ENCODE results near the gene YARS1. TPM values are rescaled to one million over a fixed set of nuclear protein-coding genes. Genes with fewer than 3 reads are reported as not detected.

The YARS1 gene
- total RNA-seq, 4 donors from 2014 or later = 37.8 to 59.4 (median 55.9) TPM

- no peak overlapping the region for H3K27ac ChIP-seq
- in situ Hi-C loops (cut with MboI; ENCODE audit: low sequenced_read_pairs in 4 of 4) = no loop called here
- no peak for ATAC-seq
- no peak for DNase-seq
- TF ChIP-seq, protein P1, sequence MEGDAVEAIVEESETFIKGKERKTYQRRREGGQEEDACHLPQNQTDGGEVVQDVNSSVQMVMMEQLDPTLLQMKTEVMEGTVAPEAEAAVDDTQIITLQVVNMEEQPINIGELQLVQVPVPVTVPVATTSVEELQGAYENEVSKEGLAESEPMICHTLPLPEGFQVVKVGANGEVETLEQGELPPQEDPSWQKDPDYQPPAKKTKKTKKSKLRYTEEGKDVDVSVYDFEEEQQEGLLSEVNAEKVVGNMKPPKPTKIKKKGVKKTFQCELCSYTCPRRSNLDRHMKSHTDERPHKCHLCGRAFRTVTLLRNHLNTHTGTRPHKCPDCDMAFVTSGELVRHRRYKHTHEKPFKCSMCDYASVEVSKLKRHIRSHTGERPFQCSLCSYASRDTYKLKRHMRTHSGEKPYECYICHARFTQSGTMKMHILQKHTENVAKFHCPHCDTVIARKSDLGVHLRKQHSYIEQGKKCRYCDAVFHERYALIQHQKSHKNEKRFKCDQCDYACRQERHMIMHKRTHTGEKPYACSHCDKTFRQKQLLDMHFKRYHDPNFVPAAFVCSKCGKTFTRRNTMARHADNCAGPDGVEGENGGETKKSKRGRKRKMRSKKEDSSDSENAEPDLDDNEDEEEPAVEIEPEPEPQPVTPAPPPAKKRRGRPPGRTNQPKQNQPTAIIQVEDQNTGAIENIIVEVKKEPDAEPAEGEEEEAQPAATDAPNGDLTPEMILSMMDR (IDR thresholded peaks at IDR 0.05 in 4 of 5, conservative IDR thresholded peaks at IDR 0.05 in 1 of 5) = no peak
- no peak for TF ChIP-seq POLR2A (IDR thresholded peaks at IDR 0.05)
- no peaks in the 10 kb centered on the region for H3K9me3 ChIP-seq
- H3K36me3 ChIP-seq = peaks cover 0 to 96% of the 10 kb centered on the region in 2 donors
- H3K27me3 ChIP-seq = no peaks in the 10 kb centered on the region
- H3K4me3 ChIP-seq = no peak overlapping the region
- no peaks in the 10 kb centered on the region for H3K4me1 ChIP-seq
- intact Hi-C loops (cut with DNase I; ENCODE audit: low total_unique reads) = no loop called here
Measured at GRCh38 chr1:32831878-32832277, 14.7 kb upstream of the YARS1 start.

DNA sequence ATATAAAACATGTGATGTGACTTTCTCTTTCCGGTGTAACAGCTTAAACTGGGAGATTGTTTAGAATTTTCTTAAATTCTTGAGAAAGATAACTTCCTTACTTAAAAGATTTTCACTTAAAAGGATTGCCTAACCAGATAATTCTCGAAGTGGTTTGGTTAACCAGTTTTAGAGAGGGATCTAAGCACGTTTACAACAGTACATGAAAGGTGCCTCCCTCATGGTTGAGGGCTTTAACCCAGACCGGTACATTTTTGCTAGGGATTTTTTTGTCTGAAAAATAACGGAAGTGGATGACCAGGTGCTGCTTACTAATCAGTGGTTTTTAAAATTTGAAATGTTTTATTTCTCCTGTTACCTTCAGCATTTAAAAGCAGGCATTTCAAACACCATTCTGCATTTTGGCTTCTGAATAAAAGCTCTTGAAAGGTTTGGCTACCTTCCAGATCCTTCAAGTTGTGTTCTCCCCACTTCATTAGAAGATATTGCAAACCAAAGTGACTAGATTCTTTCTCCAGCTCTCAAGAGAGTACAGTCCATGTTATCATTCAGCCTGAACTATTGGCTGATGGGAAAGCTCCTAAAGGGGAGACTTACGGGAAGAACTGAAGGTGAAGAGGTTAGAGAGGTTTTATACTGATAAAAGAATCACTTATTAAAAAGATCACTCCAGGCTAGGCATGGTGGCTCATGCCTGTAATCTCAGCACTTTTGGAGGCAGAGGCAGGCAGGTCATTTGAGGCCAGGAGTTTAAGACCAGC lies 13.1 kb upstream of the YARS1 start:
- DNase-seq = no peak
- no peaks in the 10 kb centered on the region for H3K27me3 ChIP-seq
- H3K4me3 ChIP-seq = no peak overlapping the region
- no peaks in the 10 kb centered on the region for H3K9me3 ChIP-seq
- intact Hi-C loops (cut with DNase I; ENCODE audit: low total_unique reads) (no loop called here), in situ Hi-C loops (cut with MboI; ENCODE audit: low sequenced_read_pairs in 4 of 4) (no loop called here)
- no peak overlapping the region for H3K27ac ChIP-seq
- H3K4me1 ChIP-seq = no peaks in the 10 kb centered on the region
- H3K36me3 ChIP-seq = peaks cover 0 to 98% of the 10 kb centered on the region in 2 donors
- TF ChIP-seq, protein P1 (IDR thresholded peaks at IDR 0.05 in 4 of 5, conservative IDR thresholded peaks at IDR 0.05 in 1 of 5) = no peak
- TF ChIP-seq POLR2A (IDR thresholded peaks at IDR 0.05) = no peak
- ATAC-seq = no peak

DNA sequence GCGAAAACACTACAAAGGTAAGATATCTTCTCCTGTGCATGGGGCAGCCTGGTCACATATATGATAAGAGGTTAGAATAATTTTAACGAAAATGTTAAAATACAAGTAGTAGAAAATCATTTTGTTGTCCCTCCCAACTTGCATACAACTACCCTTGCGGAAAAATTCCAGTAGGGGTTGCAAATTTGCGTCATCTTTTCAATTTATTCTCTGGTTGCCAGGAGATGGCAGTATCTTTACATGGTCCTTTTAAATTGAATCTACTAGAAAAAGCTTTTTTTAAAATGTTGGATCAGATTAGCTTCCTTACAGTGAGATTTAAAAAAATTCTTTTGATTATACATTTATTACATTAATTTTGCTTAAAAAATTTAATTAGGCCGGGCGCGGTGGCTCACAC lies 11.2 kb upstream of the YARS1 start:
- Histone ChIP-seq H3K9me3 (no peaks in the 10 kb centered on the region), H3K27me3 (no peaks in the 10 kb centered on the region), H3K36me3 (peaks cover 0 to 81% of the 10 kb centered on the region in 2 donors), H3K27ac (no peak overlapping the region), H3K4me1 (no peaks in the 10 kb centered on the region), H3K4me3 (no peak overlapping the region)
- intact Hi-C loops (cut with DNase I; ENCODE audit: low total_unique reads) (no loop called here), in situ Hi-C loops (cut with MboI; ENCODE audit: low sequenced_read_pairs in 4 of 4) (no loop called here)
- DNase-seq = no peak
- ATAC-seq = no peak
- TF ChIP-seq, protein P1 (IDR thresholded peaks at IDR 0.05 in 4 of 5, conservative IDR thresholded peaks at IDR 0.05 in 1 of 5) = no peak
- no peak for TF ChIP-seq POLR2A (IDR thresholded peaks at IDR 0.05)

- in situ Hi-C loops (cut with MboI; ENCODE audit: low sequenced_read_pairs in 4 of 4) = no loop called here
- Histone ChIP-seq H3K4me1 (no peaks in the 10 kb centered on the region), H3K27me3 (no peaks in the 10 kb centered on the region), H3K36me3 (peaks cover 0 to 49% of the 10 kb centered on the region in 2 donors), H3K9me3 (no peaks in the 10 kb centered on the region), H3K4me3 (no peak overlapping the region), H3K27ac (no peak overlapping the region)
- DNase-seq (no peak), ATAC-seq (no peak)
- intact Hi-C loops (cut with DNase I; ENCODE audit: low total_unique reads) = no loop called here
- no peak for TF ChIP-seq POLR2A (IDR thresholded peaks at IDR 0.05)
- TF ChIP-seq, protein P1 (IDR thresholded peaks at IDR 0.05 in 4 of 5, conservative IDR thresholded peaks at IDR 0.05 in 1 of 5) = no peak
Measured at GRCh38 chr1:32825181-32825580, 8.0 kb upstream of the YARS1 start.
